ENCODE measurements around the gene MTMR4.

Gene MTMR4

DNA sequence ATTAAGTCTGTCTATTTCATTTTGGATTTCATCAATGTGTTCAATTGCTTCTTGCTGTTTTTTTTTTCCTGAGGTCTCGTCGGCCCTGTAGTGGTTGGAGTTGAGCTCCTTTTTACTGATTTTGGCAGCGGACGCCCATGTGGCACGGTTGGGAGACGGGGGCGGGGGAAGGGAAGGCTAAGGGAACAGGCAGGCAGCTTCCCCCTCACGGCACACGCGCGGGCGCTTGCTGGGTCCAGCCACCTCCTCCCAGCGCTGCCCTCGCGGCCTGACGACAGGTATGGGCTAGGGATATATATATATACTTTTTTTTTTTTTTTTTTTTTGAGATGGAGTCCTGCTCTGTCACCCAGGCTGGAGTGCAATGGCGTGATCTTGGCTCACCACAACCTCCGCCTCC, 37.6 kb downstream of the MTMR4 start:
- Histone ChIP-seq H3K9me3 (ENCODE audit: control insufficient read depth in 1 of 2, low read length in 2 of 2) (no peaks in the 10 kb centered on the region), H3K4me3 (ENCODE audit: low read depth in 1 of 2, low read length in 2 of 2) (no peak overlapping the region), H3K9ac (ENCODE audit: low read depth in 1 of 2, low read length in 2 of 2) (no peak overlapping the region), H3K4me1 (ENCODE audit: control insufficient read depth in 1 of 2, insufficient read depth in 2 of 2, low read length in 2 of 2) (no peaks in the 10 kb centered on the region), H3K36me3 (ENCODE audit: control insufficient read depth in 1 of 2, insufficient read depth in 2 of 2, low read length in 2 of 2) (no peaks in the 10 kb centered on the region), H3K27me3 (ENCODE audit: control insufficient read depth in 1 of 2, insufficient read depth in 2 of 2, low read length in 2 of 2) (no peaks in the 10 kb centered on the region), H3K27ac (ENCODE audit: low read depth, low read length) (no peak overlapping the region)

DNA sequence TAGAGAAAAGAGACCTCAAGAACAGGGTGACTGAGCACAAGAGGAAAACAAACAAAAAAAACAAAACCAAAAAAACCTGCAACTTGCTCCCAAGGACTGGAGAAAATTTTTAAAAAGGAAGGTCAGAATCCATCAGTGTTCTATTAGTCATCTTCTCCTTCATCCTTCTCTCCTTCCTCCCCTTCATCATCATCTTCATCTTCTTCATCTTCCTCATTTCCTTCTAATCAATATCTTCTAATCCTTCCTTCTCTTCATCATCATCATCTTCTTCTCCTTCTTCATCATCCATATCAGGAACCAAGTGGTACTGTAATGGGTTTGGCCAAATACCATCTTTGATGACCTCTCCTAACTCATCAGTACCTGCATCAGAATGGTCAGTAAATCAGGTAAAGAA, 38.5 kb downstream of the MTMR4 start:
- Histone ChIP-seq H3K9ac (ENCODE audit: low read depth in 1 of 2, low read length in 2 of 2) (no peak overlapping the region), H3K36me3 (ENCODE audit: control insufficient read depth in 1 of 2, insufficient read depth in 2 of 2, low read length in 2 of 2) (no peaks in the 10 kb centered on the region), H3K27ac (ENCODE audit: low read depth, low read length) (no peak overlapping the region), H3K4me3 (ENCODE audit: low read depth in 1 of 2, low read length in 2 of 2) (no peak overlapping the region), H3K9me3 (ENCODE audit: control insufficient read depth in 1 of 2, low read length in 2 of 2) (no peaks in the 10 kb centered on the region), H3K27me3 (ENCODE audit: control insufficient read depth in 1 of 2, insufficient read depth in 2 of 2, low read length in 2 of 2) (no peaks in the 10 kb centered on the region), H3K4me1 (ENCODE audit: control insufficient read depth in 1 of 2, insufficient read depth in 2 of 2, low read length in 2 of 2) (no peaks in the 10 kb centered on the region)

DNA sequence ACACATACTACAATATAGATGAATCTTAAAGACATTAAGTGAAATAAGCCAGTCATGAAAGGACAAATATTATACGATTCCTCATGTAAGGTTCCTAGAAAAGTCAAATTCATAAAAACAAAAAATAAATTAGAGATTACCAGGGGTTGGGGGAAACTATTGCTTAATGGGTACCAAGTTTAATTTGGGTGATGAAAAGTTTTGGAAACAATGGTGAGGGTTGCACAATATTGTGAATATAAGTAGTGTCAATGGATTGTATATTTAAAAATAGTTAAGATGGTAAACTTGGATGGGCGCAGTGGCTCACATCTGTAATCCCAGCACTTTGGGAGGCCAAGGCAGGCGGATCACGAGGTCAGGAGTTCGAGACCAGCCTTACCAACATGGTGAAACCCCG, 44.1 kb downstream of the MTMR4 start:
- Histone ChIP-seq H3K27me3 (ENCODE audit: control insufficient read depth in 1 of 2, insufficient read depth in 2 of 2, low read length in 2 of 2) (peaks cover 0 to 3% of the 10 kb centered on the region in 2 donors), H3K27ac (ENCODE audit: low read depth, low read length) (no peak overlapping the region), H3K9me3 (ENCODE audit: control insufficient read depth in 1 of 2, low read length in 2 of 2) (no peaks in the 10 kb centered on the region), H3K4me1 (ENCODE audit: control insufficient read depth in 1 of 2, insufficient read depth in 2 of 2, low read length in 2 of 2) (no peaks in the 10 kb centered on the region), H3K9ac (ENCODE audit: low read depth in 1 of 2, low read length in 2 of 2) (no peak overlapping the region), H3K4me3 (ENCODE audit: low read depth in 1 of 2, low read length in 2 of 2) (no peak overlapping the region), H3K36me3 (ENCODE audit: control insufficient read depth in 1 of 2, insufficient read depth in 2 of 2, low read length in 2 of 2) (no peaks in the 10 kb centered on the region)

DNA sequence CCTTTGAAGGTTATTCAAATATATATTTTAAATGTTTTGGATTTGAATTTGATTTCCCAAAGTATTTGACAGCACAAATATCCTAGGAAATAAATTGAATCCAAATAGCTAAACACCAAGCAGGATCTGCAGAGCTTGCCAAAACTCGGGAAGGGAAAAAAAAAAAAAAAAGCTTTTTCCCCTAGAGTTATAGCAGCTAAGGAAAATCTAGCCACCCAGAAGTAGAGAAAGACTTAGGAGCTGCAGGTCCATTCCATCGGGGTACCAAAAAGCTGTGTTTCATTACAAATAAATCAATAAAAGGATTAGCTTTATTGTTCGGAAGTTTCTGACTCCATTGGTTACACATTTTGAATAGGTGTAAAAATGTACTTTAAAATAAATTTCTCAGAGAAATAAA, 45.5 kb downstream of the MTMR4 start:
- peaks cover 0 to 3% of the 10 kb centered on the region in 2 donors for H3K27me3 ChIP-seq (ENCODE audit: control insufficient read depth in 1 of 2, insufficient read depth in 2 of 2, low read length in 2 of 2)
- no peak overlapping the region for H3K4me3 ChIP-seq (ENCODE audit: low read depth in 1 of 2, low read length in 2 of 2)
- H3K9me3 ChIP-seq (ENCODE audit: control insufficient read depth in 1 of 2, low read length in 2 of 2), result no peaks in the 10 kb centered on the region

DNA sequence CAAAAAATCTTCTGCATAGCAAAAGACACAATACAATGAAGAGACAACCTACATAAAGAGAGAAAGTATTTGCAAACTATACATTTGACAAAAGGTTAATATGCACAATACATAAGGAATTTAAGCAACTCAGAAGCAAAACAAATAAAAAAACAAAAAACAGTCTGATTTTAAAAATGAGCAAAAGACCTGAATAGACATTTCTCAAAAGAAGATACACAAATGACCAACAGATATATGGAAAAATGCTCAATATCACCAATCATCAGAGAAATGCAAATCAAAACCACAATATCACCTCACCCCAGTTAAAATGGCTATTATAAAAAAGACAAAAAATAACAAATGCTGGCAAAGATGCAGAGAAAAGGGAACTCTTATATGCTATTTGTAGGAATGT, 58.9 kb downstream of the MTMR4 start:
- Histone ChIP-seq H3K9me3 (ENCODE audit: control insufficient read depth in 1 of 2, low read length in 2 of 2) (no peaks in the 10 kb centered on the region), H3K4me1 (ENCODE audit: control insufficient read depth in 1 of 2, insufficient read depth in 2 of 2, low read length in 2 of 2) (no peaks in the 10 kb centered on the region), H3K9ac (ENCODE audit: low read depth in 1 of 2, low read length in 2 of 2) (no peak overlapping the region), H3K27ac (ENCODE audit: low read depth, low read length) (no peak overlapping the region), H3K27me3 (ENCODE audit: control insufficient read depth in 1 of 2, insufficient read depth in 2 of 2, low read length in 2 of 2) (no peaks in the 10 kb centered on the region), H3K4me3 (ENCODE audit: low read depth in 1 of 2, low read length in 2 of 2) (no peak overlapping the region), H3K36me3 (ENCODE audit: control insufficient read depth in 1 of 2, insufficient read depth in 2 of 2, low read length in 2 of 2) (no peaks in the 10 kb centered on the region)

More for the DNA sequence above, 45.5 kb downstream of the MTMR4 start:
- Histone ChIP-seq H3K9ac (ENCODE audit: low read depth in 1 of 2, low read length in 2 of 2) (no peak overlapping the region), H3K27ac (ENCODE audit: low read depth, low read length) (no peak overlapping the region), H3K4me1 (ENCODE audit: control insufficient read depth in 1 of 2, insufficient read depth in 2 of 2, low read length in 2 of 2) (no peaks in the 10 kb centered on the region), H3K36me3 (ENCODE audit: control insufficient read depth in 1 of 2, insufficient read depth in 2 of 2, low read length in 2 of 2) (no peaks in the 10 kb centered on the region)

DNA sequence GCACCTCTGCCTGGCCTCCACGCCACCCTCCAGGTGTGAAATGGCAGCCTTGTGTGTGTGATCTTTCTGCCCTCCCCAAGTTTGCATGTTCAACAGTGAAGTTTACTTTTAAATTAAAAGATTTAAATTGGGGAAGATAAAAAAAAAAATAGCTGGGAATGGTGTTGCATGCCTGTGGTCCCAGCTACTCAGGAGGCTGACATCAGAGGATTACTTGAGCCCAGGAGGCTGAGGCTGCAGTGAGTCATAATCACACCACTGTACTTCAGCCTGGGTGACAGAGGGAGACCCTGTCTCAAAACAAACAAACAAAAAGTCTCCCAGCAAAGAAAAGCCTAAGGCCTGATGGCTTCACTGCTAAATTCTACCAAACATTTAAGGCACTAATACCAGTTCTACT, 61.7 kb downstream of the MTMR4 start:
- no peak overlapping the region for H3K27ac ChIP-seq (ENCODE audit: low read depth, low read length)
- no peaks in the 10 kb centered on the region for H3K4me1 ChIP-seq (ENCODE audit: control insufficient read depth in 1 of 2, insufficient read depth in 2 of 2, low read length in 2 of 2)
- H3K9me3 ChIP-seq (ENCODE audit: control insufficient read depth in 1 of 2, low read length in 2 of 2), result no peaks in the 10 kb centered on the region
- H3K36me3 ChIP-seq (ENCODE audit: control insufficient read depth in 1 of 2, insufficient read depth in 2 of 2, low read length in 2 of 2), result no peaks in the 10 kb centered on the region
- H3K4me3 ChIP-seq (ENCODE audit: low read depth in 1 of 2, low read length in 2 of 2), result no peak overlapping the region
- H3K9ac ChIP-seq (ENCODE audit: low read depth in 1 of 2, low read length in 2 of 2), result no peak overlapping the region
- no peaks in the 10 kb centered on the region for H3K27me3 ChIP-seq (ENCODE audit: control insufficient read depth in 1 of 2, insufficient read depth in 2 of 2, low read length in 2 of 2)

DNA sequence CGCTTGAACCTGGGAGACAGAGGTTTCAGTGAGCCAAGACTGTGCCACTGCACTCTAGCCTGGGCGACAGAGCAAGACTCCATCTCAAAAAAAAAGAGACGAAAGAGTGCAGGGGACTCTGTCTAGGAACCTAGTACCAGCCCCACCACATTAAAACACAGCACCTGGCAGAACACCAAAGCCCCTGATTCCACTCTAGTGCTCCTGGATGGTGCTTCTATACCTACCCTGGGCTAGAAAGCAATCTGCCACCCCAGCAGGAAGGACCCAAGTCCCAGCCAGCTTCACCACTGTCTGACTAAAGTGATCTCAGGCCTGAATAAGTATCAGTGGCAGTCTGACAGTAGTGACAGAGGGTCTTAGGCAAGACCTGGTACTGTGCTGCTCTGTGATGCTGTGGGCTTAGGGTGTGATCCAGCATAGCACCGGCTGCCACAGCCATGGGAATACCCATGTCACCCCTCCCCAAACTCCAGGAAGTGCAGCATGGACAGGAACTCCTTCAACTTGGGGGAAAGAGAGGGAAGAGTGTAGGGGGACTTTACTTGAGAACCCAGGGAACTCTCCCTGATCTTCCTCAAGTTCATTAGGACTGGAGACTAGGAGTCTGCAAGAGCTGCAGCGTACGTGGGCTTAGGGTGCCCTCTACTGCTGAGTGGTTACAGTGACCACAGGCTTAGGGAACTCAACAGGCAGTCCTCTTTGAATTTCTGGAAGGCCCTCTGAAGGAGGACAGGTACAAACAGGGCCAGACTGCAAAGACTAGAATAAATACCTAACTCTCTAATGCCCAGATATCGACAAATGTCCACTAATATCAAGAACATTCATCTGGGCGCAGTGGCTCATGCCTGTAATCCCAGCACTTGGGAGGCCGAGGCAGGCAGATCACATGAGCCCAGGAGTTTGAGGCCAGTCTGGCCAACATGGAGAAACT, 67.1 kb downstream of the MTMR4 start:
- Histone ChIP-seq H3K4me1 (ENCODE audit: control insufficient read depth in 1 of 2, insufficient read depth in 2 of 2, low read length in 2 of 2) (no peaks in the 10 kb centered on the region), H3K9ac (ENCODE audit: low read depth in 1 of 2, low read length in 2 of 2) (no peak overlapping the region), H3K27ac (ENCODE audit: low read depth, low read length) (no peak overlapping the region), H3K27me3 (ENCODE audit: control insufficient read depth in 1 of 2, insufficient read depth in 2 of 2, low read length in 2 of 2) (no peaks in the 10 kb centered on the region), H3K4me3 (ENCODE audit: low read depth in 1 of 2, low read length in 2 of 2) (no peak overlapping the region), H3K9me3 (ENCODE audit: control insufficient read depth in 1 of 2, low read length in 2 of 2) (no peaks in the 10 kb centered on the region), H3K36me3 (ENCODE audit: control insufficient read depth in 1 of 2, insufficient read depth in 2 of 2, low read length in 2 of 2) (no peaks in the 10 kb centered on the region)

DNA sequence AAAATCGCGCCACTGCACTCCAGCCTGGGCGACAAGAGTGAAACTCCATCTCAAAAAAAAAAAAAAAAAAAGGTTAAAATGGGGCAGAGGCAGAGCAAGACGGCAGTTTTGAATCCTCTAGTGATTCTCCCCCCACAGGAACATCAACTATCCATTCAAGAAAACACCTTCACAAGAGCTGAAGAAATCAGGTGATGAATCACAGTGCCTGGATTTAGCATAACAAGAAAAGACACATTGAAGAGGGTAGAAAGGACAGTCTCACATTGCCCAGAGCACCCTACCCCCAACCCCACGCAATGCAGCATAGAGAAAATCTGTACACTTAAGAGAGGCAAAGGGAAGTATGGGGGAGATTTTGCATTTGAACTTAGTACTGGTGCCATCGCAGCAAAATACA, 68.4 kb downstream of the MTMR4 start:
- Histone ChIP-seq H3K36me3 (ENCODE audit: control insufficient read depth in 1 of 2, insufficient read depth in 2 of 2, low read length in 2 of 2) (no peaks in the 10 kb centered on the region), H3K27me3 (ENCODE audit: control insufficient read depth in 1 of 2, insufficient read depth in 2 of 2, low read length in 2 of 2) (no peaks in the 10 kb centered on the region), H3K9me3 (ENCODE audit: control insufficient read depth in 1 of 2, low read length in 2 of 2) (no peaks in the 10 kb centered on the region), H3K4me3 (ENCODE audit: low read depth in 1 of 2, low read length in 2 of 2) (no peak overlapping the region), H3K27ac (ENCODE audit: low read depth, low read length) (no peak overlapping the region), H3K9ac (ENCODE audit: low read depth in 1 of 2, low read length in 2 of 2) (no peak overlapping the region), H3K4me1 (ENCODE audit: control insufficient read depth in 1 of 2, insufficient read depth in 2 of 2, low read length in 2 of 2) (no peaks in the 10 kb centered on the region)
